Mesenchymal stem cell (in vitro differentiated cells and primary cell): ENCODE results near the gene RHOJ.
A peak's percentile ranks its signal among the peaks of the same experiment; 100 is the strongest.

Experiments used
- DNase-seq: peaks from one replicate; pipeline ENCODE4 v3.0.0-alpha.2; 2013
- H2AFZ ChIP-seq: one replicate; pipeline ENCODE4 v1.6.1; 2013; ENCODE audit warnings: low read depth, mild to moderate bottlenecking, control low read depth, inconsistent platforms, low read length, moderate library complexity
- H2AK5ac ChIP-seq: 2 replicates; pipeline ENCODE4 v1.6.1; 2013; ENCODE audit warnings: low read length, moderate library complexity, mild to moderate bottlenecking, inconsistent platforms; ENCODE audit not compliant: severe bottlenecking
- H2BK120ac ChIP-seq: one replicate; pipeline ENCODE4 v1.6.1; 2013; ENCODE audit warnings: low read depth, mild to moderate bottlenecking, inconsistent platforms, low read length, moderate library complexity
- H2BK12ac ChIP-seq, 2 experiments: one replicate each; pipeline ENCODE4 v1.6.1; 2013; ENCODE audit warnings: inconsistent platforms in 2 of 2, low read length in 2 of 2, mild to moderate bottlenecking in 2 of 2, moderate library complexity in 2 of 2, control low read depth in 1 of 2
- H2BK15ac ChIP-seq: one replicate; pipeline ENCODE4 v1.6.1; 2013; ENCODE audit warnings: mild to moderate bottlenecking, low read depth, inconsistent platforms; ENCODE audit not compliant: poor library complexity, severe bottlenecking
- H2BK5ac ChIP-seq: 2 replicates; pipeline ENCODE4 v1.6.1; 2013; ENCODE audit warnings: low read depth, mild to moderate bottlenecking, low read length, control low read depth, inconsistent platforms; ENCODE audit not compliant: poor library complexity, severe bottlenecking
- H3K14ac ChIP-seq, 2 experiments: one replicate each; pipeline ENCODE4 v1.6.1; 2013; ENCODE audit warnings: inconsistent platforms in 2 of 2, low read length in 2 of 2, control low read depth in 1 of 2, mild to moderate bottlenecking in 1 of 2, moderate library complexity in 1 of 2
- H3K18ac ChIP-seq, 2 experiments: one replicate each; pipeline ENCODE4 v1.6.1; 2013; ENCODE audit warnings: inconsistent platforms in 2 of 2, low read length in 2 of 2, control low read depth in 1 of 2, low read depth in 1 of 2, mild to moderate bottlenecking in 1 of 2
- H3K23ac ChIP-seq, 2 experiments: one replicate each; pipeline ENCODE4 v1.6.1; 2013; ENCODE audit warnings: inconsistent platforms in 2 of 2, low read length in 2 of 2, mild to moderate bottlenecking in 2 of 2, moderate library complexity in 2 of 2, control low read depth in 1 of 2
- H3K27ac ChIP-seq: 2 replicates; pipeline ENCODE4 v1.5.1; 2013; ENCODE audit warnings: mild to moderate bottlenecking, moderate library complexity, low read length, control low read depth, inconsistent platforms; ENCODE audit not compliant: poor library complexity, severe bottlenecking
- H3K27me3 ChIP-seq, 2 experiments: 2 replicates each; pipeline versions ENCODE4 v1.6.1 to v1.7.0; 2013; ENCODE audit warnings: low read length in 2 of 2, mild to moderate bottlenecking in 2 of 2, moderate library complexity in 2 of 2, control low read depth in 1 of 2, inconsistent platforms in 1 of 2; ENCODE audit not compliant: control insufficient read depth in 1 of 2, insufficient read depth in 1 of 2
- H3K36me3 ChIP-seq, 2 experiments: 2 replicates each; pipeline versions ENCODE4 v1.6.1 to v1.7.0; 2013; ENCODE audit warnings: low read length in 2 of 2, control low read depth in 1 of 2, inconsistent platforms in 1 of 2, low read depth in 1 of 2, mild to moderate bottlenecking in 1 of 2; ENCODE audit not compliant: insufficient read depth in 2 of 2, control insufficient read depth in 1 of 2
- H3K4ac ChIP-seq, 2 experiments: one replicate each; pipeline ENCODE4 v1.6.1; 2013; ENCODE audit warnings: inconsistent platforms in 2 of 2, low read length in 2 of 2, mild to moderate bottlenecking in 2 of 2, moderate library complexity in 2 of 2, control low read depth in 1 of 2, low read depth in 1 of 2
- H3K4me1 ChIP-seq: 2 replicates; pipeline ENCODE4 v1.6.1; 2013; ENCODE audit warnings: low read depth, low read length, control low read depth; ENCODE audit not compliant: control insufficient read depth, insufficient read depth
- H3K4me2 ChIP-seq: 2 replicates; pipeline ENCODE4 v1.6.1; 2013; ENCODE audit warnings: low read length, mild to moderate bottlenecking, inconsistent platforms; ENCODE audit not compliant: poor library complexity, severe bottlenecking
- H3K4me3 ChIP-seq, 2 experiments: 2 replicates each; pipeline versions ENCODE4 v1.5.1 to v1.7.0; 2013; ENCODE audit warnings: low read length in 2 of 2, mild to moderate bottlenecking in 2 of 2, control low read depth in 1 of 2, low read depth in 1 of 2; ENCODE audit not compliant: insufficient read depth in 1 of 2
- H3K79me1 ChIP-seq: replicated peaks from 2 replicates; pipeline ENCODE4 v1.6.1; 2013; ENCODE audit warnings: mild to moderate bottlenecking, control low read depth, low read length, inconsistent platforms; ENCODE audit not compliant: poor library complexity, severe bottlenecking
- H3K9ac ChIP-seq: 2 replicates; pipeline ENCODE4 v1.7.0; 2013; ENCODE audit warnings: mild to moderate bottlenecking, low read length, moderate library complexity
- H3K9me3 ChIP-seq: 2 replicates; pipeline ENCODE4 v1.7.0; 2013; ENCODE audit warnings: mild to moderate bottlenecking, low read length; ENCODE audit not compliant: control insufficient read depth
- H4K8ac ChIP-seq: one replicate; pipeline ENCODE4 v1.6.1; 2013; ENCODE audit warnings: inconsistent platforms, mild to moderate bottlenecking, low read length, moderate library complexity
- H4K91ac ChIP-seq: one replicate; pipeline ENCODE4 v1.6.1; 2013; ENCODE audit warnings: mild to moderate bottlenecking, low read length, inconsistent platforms
- WGBS: methylation state at CpG from one replicate; pipeline ENCODE4 v1.1.7; 2013; ENCODE audit warnings: mixed read lengths; 5-methylcytosine and 5-hydroxymethylcytosine counted together

Gene RHOJ

GRCh38 chr14:63175531-63175930, 28.7 kb upstream of the RHOJ start:
- Histone ChIP-seq H3K23ac (no peak overlapping the region), H4K91ac (no peak overlapping the region), H3K36me3 (no peaks in the 10 kb centered on the region), H2AK5ac (no peak overlapping the region), H2BK15ac (no peak overlapping the region), H3K4me3 (no peak overlapping the region), H3K4me2 (no peak overlapping the region), H3K27me3 (peaks cover 0 to 13% of the 10 kb centered on the region in 2 experiments), H3K4me1 (no peaks in the 10 kb centered on the region), H3K27ac (no peak overlapping the region), H3K9ac (peak overlapping the region; percentile 63), H3K9me3 (no peaks in the 10 kb centered on the region), H2BK120ac (no peak overlapping the region), H4K8ac (no peak overlapping the region), H2AFZ (no peak overlapping the region), H2BK5ac (no peak overlapping the region), H3K4ac (no peak overlapping the region), H3K79me1 (no peaks in the 10 kb centered on the region), H3K18ac (no peak overlapping the region), H3K14ac (no peak overlapping the region), H2BK12ac (no peak overlapping the region)
- DNase-seq: no peak
- 60% methylated on average over 1 of the region's 2 CpGs for WGBS

GRCh38 chr14:63178912-63179311, 25.3 kb upstream of the RHOJ start:
- H2BK12ac ChIP-seq: no peak overlapping the region
- DNase-seq: no peak
- H3K23ac ChIP-seq: no peak overlapping the region
- H3K4me3 ChIP-seq: no peak overlapping the region
- no peaks in the 10 kb centered on the region for H3K36me3 ChIP-seq
- no peak overlapping the region for H4K8ac ChIP-seq
- no peaks in the 10 kb centered on the region for H3K4me1 ChIP-seq
- no peak overlapping the region for H3K27ac ChIP-seq
- 93% methylated on average over 3 of the region's 3 CpGs for WGBS
- H3K9ac ChIP-seq: peak overlapping the region; percentile 30
- no peak overlapping the region for H4K91ac ChIP-seq
- H3K4ac ChIP-seq: no peak overlapping the region
- H3K27me3 ChIP-seq: peaks cover 0 to 8% of the 10 kb centered on the region in 2 experiments
- no peak overlapping the region for H2BK120ac ChIP-seq
- peaks cover 8% of the 10 kb centered on the region for H3K9me3 ChIP-seq
- no peak overlapping the region for H2AFZ ChIP-seq
- no peak overlapping the region for H3K4me2 ChIP-seq
- H3K18ac ChIP-seq: no peak overlapping the region
- H2AK5ac ChIP-seq: no peak overlapping the region
- no peak overlapping the region for H2BK15ac ChIP-seq
- peak overlapping the region in 1 of 2 experiments; percentile 41 for H3K14ac ChIP-seq
- no peak overlapping the region for H2BK5ac ChIP-seq
- no peaks in the 10 kb centered on the region for H3K79me1 ChIP-seq

- Histone ChIP-seq H3K4me3 (no peak overlapping the region), H2BK120ac (no peak overlapping the region), H3K27me3 (peaks cover 0 to 8% of the 10 kb centered on the region in 2 experiments), H3K27ac (no peak overlapping the region), H3K9me3 (peaks cover 8% of the 10 kb centered on the region), H2BK12ac (no peak overlapping the region), H2BK15ac (no peak overlapping the region), H3K14ac (no peak overlapping the region), H2AK5ac (no peak overlapping the region), H3K4me2 (no peak overlapping the region), H3K4ac (no peak overlapping the region), H3K79me1 (no peaks in the 10 kb centered on the region), H4K8ac (no peak overlapping the region), H3K9ac (peak overlapping the region; percentile 30), H3K4me1 (no peaks in the 10 kb centered on the region), H4K91ac (no peak overlapping the region), H3K23ac (no peak overlapping the region), H2AFZ (no peak overlapping the region), H3K18ac (no peak overlapping the region), H3K36me3 (no peaks in the 10 kb centered on the region), H2BK5ac (no peak overlapping the region)
- WGBS: 96% methylated on average over 4 of the region's 4 CpGs
- DNase-seq: no peak
Measured at GRCh38 chr14:63179383-63179782, 24.9 kb upstream of the RHOJ start.

- H3K4ac ChIP-seq: no peak overlapping the region
- H3K79me1 ChIP-seq: no peaks in the 10 kb centered on the region
- peaks cover 0 to 8% of the 10 kb centered on the region in 2 experiments for H3K27me3 ChIP-seq
- no peak overlapping the region for H2BK5ac ChIP-seq
- H3K18ac ChIP-seq: no peak overlapping the region
- no peak overlapping the region for H3K14ac ChIP-seq
- peaks cover 8% of the 10 kb centered on the region for H3K9me3 ChIP-seq
- no peak overlapping the region for H2BK120ac ChIP-seq
- peak overlapping the region; percentile 30 for H3K9ac ChIP-seq
- H2AFZ ChIP-seq: no peak overlapping the region
- no peak overlapping the region for H2BK15ac ChIP-seq
- H4K8ac ChIP-seq: no peak overlapping the region
- H4K91ac ChIP-seq: no peak overlapping the region
- no peaks in the 10 kb centered on the region for H3K36me3 ChIP-seq
- WGBS: 77% methylated on average over 3 of the region's 3 CpGs
- peak overlapping the region in 1 of 2 experiments; percentile 4 for H3K4me3 ChIP-seq
- H3K4me2 ChIP-seq: no peak overlapping the region
- DNase-seq: no peak
- H2AK5ac ChIP-seq: no peak overlapping the region
- no peaks in the 10 kb centered on the region for H3K4me1 ChIP-seq
- H2BK12ac ChIP-seq: no peak overlapping the region
- H3K23ac ChIP-seq: no peak overlapping the region
- H3K27ac ChIP-seq: no peak overlapping the region
Measured at GRCh38 chr14:63180011-63180410, 24.2 kb upstream of the RHOJ start.
